ENCODE data around the gene PLCD1.
"Not testable (repeated sequence)": the region's sequence is repeated elsewhere in the genome, so short reads cannot be mapped to it uniquely, and the experiment has no call there.

GRCh38 chr3:38033586-38033985 is 4.1 kb upstream of the PLCD1 start:
- TF ChIP-seq CTCF, POLR2A (IDR thresholded peaks at IDR 0.05): not testable (repeated sequence)
